Anterior cingulate cortex (tissue), 58 donors: Measurements from ENCODE around the gene YWHAE.

Source experiments
- DNase-seq, 58 donors: peaks; one replicate each; lab custom pipeline; 2025; lab: John Stamatoyannopoulos, UW

Gene YWHAE

DNA sequence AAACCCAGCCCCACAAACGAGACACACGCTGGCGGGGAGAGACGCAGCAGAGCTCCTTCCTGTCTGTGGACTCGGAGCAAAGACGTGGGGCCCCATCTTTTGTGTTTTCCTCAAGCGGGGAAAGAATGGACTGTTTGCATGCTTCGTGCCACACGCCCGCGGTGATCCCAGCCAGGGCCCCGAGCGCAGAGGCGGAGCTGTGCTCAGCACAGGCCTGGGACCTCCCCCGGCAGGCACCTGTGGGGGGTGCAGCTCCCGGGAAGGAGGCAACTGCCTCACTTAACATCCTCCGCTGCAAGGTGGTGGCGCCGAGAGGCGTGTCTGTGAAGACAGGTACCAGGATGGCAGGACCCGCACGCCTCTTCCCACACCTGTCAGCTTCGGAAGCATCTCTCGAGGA lies 101.4 kb downstream of the YWHAE start:
- no peak for DNase-seq
